Naive thymus-derived CD8-positive, alpha-beta T cell (primary cell): ENCODE results near the gene NHLH2. TPM values are rescaled to one million over a fixed set of nuclear protein-coding genes. Genes with fewer than 3 reads are reported as not detected.
A peak's percentile ranks its signal among the peaks of the same experiment; 100 is the strongest.

ENCODE experiments used
- ATAC-seq, 2 donors: fragments of 150-1000 bp; cut with Tn5 transposase in 1 of 2; sonication (Bioruptor Pico), chemical (Tn5 transposase) in 1 of 2; 1 replicate in 1 of 2; 2 replicates in 1 of 2; pipeline ENCODE4 v1.10.0; 2021; ENCODE audit warnings: mild to moderate bottlenecking in 2 of 2, moderate library complexity in 2 of 2
- POLR2A ChIA-PET: fragments of 350-600 bp; sonication (Branson Sonifier 250); formaldehyde crosslinking; loops from one replicate; lab custom pipeline; 2021; ENCODE audit warnings: antibody characterized with exemption; lab: Charles Lee
- DNase-seq, 10 donors: peaks; one replicate each; pipeline versions ENCODE4 v3.0.0 to v3.0.0-alpha.2; 2020 to 2022
- H3K27ac Mint-ChIP-seq, 10 donors: one replicate each; pipeline ENCODE4 v1.8.0; 2020 to 2022; ENCODE audit warnings: mild to moderate bottlenecking in 10 of 10, mixed read lengths in 10 of 10, moderate library complexity in 4 of 10, inconsistent platforms in 1 of 10
- H3K27me3 Mint-ChIP-seq, 5 donors: one replicate each; pipeline ENCODE4 v1.8.0; 2021 to 2022; ENCODE audit warnings: mixed read lengths in 5 of 5
- H3K36me3 Mint-ChIP-seq, 3 donors: one replicate each; pipeline ENCODE4 v1.8.0; 2020 to 2022; ENCODE audit warnings: mixed read lengths in 3 of 3, mild to moderate bottlenecking in 2 of 3, inconsistent platforms in 1 of 3
- H3K4me1 Mint-ChIP-seq, 4 donors: one replicate each; pipeline ENCODE4 v1.8.0; 2021 to 2022; ENCODE audit warnings: mixed read lengths in 4 of 4
- H3K4me3 Mint-ChIP-seq, 10 donors: one replicate each; pipeline ENCODE4 v1.8.0; 2020 to 2022; ENCODE audit warnings: mild to moderate bottlenecking in 10 of 10, mixed read lengths in 10 of 10, moderate library complexity in 6 of 10, inconsistent platforms in 1 of 10
- H3K9me3 Mint-ChIP-seq, 9 donors: one replicate each; pipeline ENCODE4 v1.8.0; 2020 to 2022; ENCODE audit warnings: mixed read lengths in 9 of 9, mild to moderate bottlenecking in 3 of 9, inconsistent platforms in 1 of 9, moderate library complexity in 1 of 9
- polyA plus RNA-seq, 3 donors: library from polyadenylated mRNA; unstranded; fragments of 300-500 nt; fragmentation: Illumina TruSeq; gene quantifications; one replicate each; pipeline ENCODE4 v1.2.3, GENCODE V29; 2021
- total RNA-seq, 8 experiments: library from RNA in 2 of 8; stranded (reverse) in 2 of 8; gene quantifications; one replicate each; pipeline ENCODE4 v1.2.3 and lab custom pipeline; 2021 to 2026

Gene NHLH2
- total and polyA plus RNA-seq, 5 experiments from 2014 or later, result not detected

DNA sequence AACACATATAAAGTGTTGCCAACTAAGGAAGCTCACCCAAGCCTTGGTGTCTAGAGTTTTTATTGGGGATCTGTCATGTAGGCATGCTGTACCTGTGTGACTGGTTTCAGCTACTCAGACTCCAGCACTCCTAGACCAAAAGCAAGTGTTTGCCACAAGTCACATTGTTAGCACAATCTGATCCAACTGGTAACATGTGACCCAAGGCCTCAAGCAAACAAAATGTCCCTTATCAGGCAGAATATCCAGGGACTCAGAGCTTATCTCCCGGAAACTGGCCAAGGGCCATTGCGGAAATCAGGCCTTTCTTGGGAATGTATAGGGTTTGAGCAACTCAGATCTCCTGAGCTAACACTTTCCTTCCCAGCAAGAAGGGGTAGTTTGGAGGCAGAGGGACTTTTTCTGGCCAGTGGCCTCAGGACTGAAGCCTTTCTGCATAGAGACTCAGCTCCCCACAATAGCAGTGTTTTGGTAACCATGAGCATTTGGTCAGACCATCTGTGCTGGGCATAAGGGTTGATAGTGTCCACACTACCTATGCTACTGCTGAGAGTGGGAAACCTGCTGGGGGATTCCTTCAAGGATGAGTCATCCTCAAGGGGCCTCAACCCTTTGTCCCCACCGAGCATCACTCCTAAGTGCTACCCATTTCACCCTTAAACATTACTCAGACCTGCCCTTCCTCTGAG is 29.6 kb downstream of the NHLH2 start:
- ATAC-seq (no peak), DNase-seq (no peak)
- Mint-ChIP-seq H3K4me3 (no peak overlapping the region), H3K27ac (no peak overlapping the region), H3K4me1 (no peaks in the 10 kb centered on the region), H3K36me3 (no peaks in the 10 kb centered on the region), H3K9me3 (no peaks in the 10 kb centered on the region), H3K27me3 (peaks cover 9 to 48% (median 15%) of the 10 kb centered on the region in 5 donors)
- POLR2A ChIA-PET, result no interaction called here

DNA sequence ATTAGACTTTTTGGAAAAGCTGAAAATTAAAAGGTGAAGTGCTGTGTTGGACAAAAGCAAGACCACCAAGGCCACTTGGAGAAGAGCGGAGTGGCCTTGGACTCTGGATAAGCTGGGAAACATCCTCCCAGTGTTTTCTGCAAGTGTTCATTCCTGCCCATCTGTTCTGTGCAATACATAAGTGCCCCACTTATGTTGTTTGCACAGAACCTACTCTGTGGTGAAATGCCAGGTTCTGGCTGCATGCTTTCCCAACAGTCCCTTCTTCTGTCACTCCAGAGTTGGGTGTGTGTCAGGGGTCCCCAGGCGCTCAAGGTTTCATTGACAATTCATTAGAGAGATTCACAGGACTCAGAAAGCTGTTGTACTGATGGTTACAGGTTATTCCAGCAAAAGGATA is 30.3 kb downstream of the NHLH2 start:
- peaks cover 7 to 48% (median 13%) of the 10 kb centered on the region in 5 donors for H3K27me3 Mint-ChIP-seq
- no peaks in the 10 kb centered on the region for H3K4me1 Mint-ChIP-seq
- H3K4me3 Mint-ChIP-seq, result no peak overlapping the region
- POLR2A ChIA-PET, result no interaction called here
- DNase-seq (no peak), ATAC-seq (no peak)
- no peaks in the 10 kb centered on the region for H3K36me3 Mint-ChIP-seq
- H3K9me3 Mint-ChIP-seq, result no peaks in the 10 kb centered on the region
- no peak overlapping the region for H3K27ac Mint-ChIP-seq

DNA sequence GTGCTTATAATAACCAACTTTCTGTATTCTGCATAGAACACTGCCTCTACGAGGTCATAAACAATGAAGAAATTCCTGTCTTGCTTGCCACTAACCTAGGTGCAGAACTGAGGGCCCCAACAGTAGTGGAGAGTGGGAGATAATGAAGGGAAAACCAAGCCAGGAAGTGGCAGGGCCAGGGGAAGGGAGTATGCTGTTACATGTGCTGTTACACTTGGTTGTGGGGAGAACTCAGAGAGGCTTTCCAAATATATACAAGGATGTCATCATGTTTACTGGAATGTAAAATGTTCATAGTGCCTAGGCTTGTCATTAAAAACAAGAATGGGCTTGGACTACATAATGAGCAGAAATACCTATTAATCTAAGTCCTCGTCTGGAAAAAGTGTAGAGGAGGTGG is 31.1 kb downstream of the NHLH2 start:
- Mint-ChIP-seq H3K4me3 (no peak overlapping the region), H3K36me3 (no peaks in the 10 kb centered on the region), H3K27me3 (peaks cover 8 to 47% (median 13%) of the 10 kb centered on the region in 5 donors), H3K27ac (no peak overlapping the region), H3K9me3 (no peaks in the 10 kb centered on the region), H3K4me1 (no peaks in the 10 kb centered on the region)
- DNase-seq (no peak), ATAC-seq (no peak)
- POLR2A ChIA-PET, result no interaction called here

DNA sequence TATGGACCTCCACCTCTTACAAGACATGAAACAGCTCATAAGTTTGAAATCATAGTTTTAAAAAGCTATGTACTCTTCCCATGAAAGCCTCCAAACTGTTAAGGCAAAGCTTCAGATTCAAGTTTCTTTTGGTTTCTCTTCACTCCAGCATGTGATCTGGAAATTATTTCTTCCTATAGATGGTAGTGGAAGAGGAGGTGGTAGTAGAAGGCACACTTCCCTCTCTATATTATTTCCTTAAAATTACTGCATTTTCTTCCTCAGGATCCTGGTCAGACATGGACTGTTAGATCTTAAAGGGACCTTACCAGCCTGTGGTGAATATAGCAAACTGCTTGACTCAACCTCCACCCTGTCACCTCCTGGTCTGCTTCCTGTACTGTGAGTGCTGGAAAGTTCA is 31.9 kb downstream of the NHLH2 start:
- no peak for DNase-seq
- Mint-ChIP-seq H3K27me3 (peaks cover 8 to 42% (median 13%) of the 10 kb centered on the region in 5 donors), H3K36me3 (no peaks in the 10 kb centered on the region), H3K9me3 (no peaks in the 10 kb centered on the region), H3K4me3 (no peak overlapping the region), H3K27ac (no peak overlapping the region), H3K4me1 (no peaks in the 10 kb centered on the region)
- ATAC-seq, result no peak
- POLR2A ChIA-PET, result no interaction called here

DNA sequence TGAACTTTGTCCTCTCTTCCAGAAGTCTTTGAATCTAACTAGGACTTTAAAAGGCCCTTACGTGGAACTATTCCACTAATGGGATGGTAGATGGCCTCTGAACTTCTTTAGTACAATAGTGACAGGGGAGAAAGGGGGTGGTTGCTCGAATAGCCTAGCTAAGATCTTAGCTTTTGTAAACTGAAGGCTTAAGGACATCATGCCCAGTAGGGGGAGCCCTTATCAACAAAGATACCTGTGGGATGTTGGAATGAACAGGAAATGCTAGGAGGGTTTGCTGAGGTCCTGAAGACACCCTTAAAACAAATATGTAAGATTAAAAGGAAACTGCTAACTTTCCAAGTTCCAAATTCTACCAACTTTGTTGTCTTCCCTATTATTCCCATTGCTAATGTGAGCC is 33.2 kb downstream of the NHLH2 start:
- ATAC-seq (peak; percentile 29 to 41), DNase-seq (peak in 7 of 10 donors; percentile 25 to 65 (median 32))
- Mint-ChIP-seq H3K27me3 (peaks cover 3 to 28% (median 10%) of the 10 kb centered on the region in 5 donors), H3K4me3 (no peak overlapping the region), H3K36me3 (peaks cover 0 to 3% (median 0%) of the 10 kb centered on the region in 3 donors), H3K9me3 (no peaks in the 10 kb centered on the region), H3K27ac (no peak overlapping the region), H3K4me1 (no peaks in the 10 kb centered on the region)
- POLR2A ChIA-PET, result no interaction called here

DNA sequence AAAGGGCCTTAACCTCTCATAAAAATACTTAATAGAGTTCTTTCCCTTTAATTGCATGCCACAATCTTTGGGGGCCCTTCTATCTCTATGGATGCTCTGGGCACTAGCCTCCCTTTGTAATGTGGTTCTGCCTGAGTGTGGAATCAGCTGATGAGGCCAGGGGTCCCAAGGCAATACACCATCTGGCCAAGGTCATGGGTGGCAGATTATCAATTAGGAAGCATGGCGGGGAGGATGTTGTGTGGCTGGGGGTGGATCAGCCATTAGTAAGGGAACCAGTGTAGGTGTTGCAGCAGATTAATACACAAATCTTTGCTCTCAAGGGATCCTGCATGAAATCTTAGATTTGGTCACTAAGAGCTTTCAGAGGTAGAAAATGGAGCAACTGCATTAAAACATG is 35.3 kb downstream of the NHLH2 start:
- Mint-ChIP-seq H3K27ac (no peak overlapping the region), H3K27me3 (peaks cover 3 to 27% (median 10%) of the 10 kb centered on the region in 5 donors), H3K36me3 (peaks cover 0 to 3% (median 0%) of the 10 kb centered on the region in 3 donors), H3K4me3 (no peak overlapping the region), H3K4me1 (no peaks in the 10 kb centered on the region), H3K9me3 (no peaks in the 10 kb centered on the region)
- ATAC-seq (no peak), DNase-seq (no peak)
- POLR2A ChIA-PET, result no interaction called here

DNA sequence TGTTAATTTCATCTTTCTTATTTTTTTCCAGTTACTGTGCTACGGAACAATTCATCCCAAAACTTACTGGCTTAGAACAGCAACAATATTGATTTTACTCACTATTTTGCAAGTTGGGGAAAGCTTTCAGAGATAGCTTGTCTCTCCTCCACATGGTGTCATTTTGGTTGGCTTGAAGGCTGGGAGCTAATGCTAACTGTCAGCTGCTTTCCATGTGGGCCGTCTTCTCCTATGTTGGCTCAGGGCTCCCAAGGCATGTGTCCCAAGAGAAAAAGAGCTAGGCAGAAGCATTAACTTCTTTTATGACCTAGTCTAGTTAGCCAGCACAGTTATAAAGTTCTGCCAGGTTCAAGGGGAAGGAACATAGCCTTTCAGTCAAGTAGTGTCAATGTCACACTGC is 38.5 kb downstream of the NHLH2 start:
- Mint-ChIP-seq H3K27ac (no peak overlapping the region), H3K9me3 (no peaks in the 10 kb centered on the region), H3K27me3 (peaks cover 4 to 19% (median 5%) of the 10 kb centered on the region in 5 donors), H3K4me1 (no peaks in the 10 kb centered on the region), H3K36me3 (peaks cover 0 to 3% (median 0%) of the 10 kb centered on the region in 3 donors), H3K4me3 (no peak overlapping the region)
- ATAC-seq, result no peak
- POLR2A ChIA-PET, result no interaction called here
- DNase-seq, result no peak

DNA sequence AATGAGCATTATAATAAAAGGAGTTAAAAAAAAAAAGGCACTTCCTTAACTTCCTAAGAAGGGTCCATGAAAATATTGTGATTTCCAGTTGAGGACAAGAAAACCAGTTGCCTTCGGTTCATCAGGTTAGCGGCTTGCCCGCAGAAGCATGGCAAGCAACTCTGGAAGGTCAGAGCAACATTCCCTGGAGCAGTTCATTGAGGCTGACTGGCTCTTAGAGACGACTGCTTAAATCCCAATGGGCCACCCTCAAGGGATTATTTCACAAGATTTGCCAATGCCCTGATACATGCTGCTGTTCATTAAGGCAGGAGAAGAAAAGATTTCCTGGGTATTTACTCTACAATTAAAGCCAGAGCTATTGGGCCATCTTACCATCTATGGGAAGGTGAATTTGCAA is 43.4 kb downstream of the NHLH2 start:
- H3K9me3 Mint-ChIP-seq, result no peaks in the 10 kb centered on the region
- H3K4me3 Mint-ChIP-seq, result no peak overlapping the region
- ATAC-seq (no peak), DNase-seq (no peak)
- no peak overlapping the region for H3K27ac Mint-ChIP-seq
- H3K27me3 Mint-ChIP-seq, result peaks cover 9 to 37% (median 22%) of the 10 kb centered on the region in 5 donors
- H3K4me1 Mint-ChIP-seq, result no peaks in the 10 kb centered on the region
- POLR2A ChIA-PET, result no interaction called here
- no peaks in the 10 kb centered on the region for H3K36me3 Mint-ChIP-seq

DNA sequence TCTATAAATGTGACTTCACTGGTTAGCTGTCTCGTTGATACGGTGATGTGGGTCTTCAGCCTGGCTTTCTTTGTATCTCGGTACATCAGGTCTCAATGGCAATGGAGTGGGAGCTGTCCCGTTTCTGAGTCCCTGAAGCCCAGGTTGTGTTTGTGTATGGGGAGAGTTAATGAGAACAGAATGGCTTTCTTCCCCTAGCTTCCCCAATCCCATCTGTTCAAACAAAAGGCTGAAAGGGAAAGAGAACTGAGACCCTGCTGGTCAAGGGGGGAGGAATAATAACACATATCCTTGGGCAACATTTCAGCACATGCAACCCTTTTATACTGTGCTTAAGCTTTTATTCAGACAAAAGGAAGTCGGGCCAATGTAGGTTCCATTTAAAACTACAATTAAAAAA is 44.0 kb downstream of the NHLH2 start:
- Mint-ChIP-seq H3K27ac (no peak overlapping the region), H3K4me3 (no peak overlapping the region), H3K36me3 (no peaks in the 10 kb centered on the region), H3K27me3 (peaks cover 12 to 43% (median 25%) of the 10 kb centered on the region in 5 donors), H3K4me1 (no peaks in the 10 kb centered on the region), H3K9me3 (no peaks in the 10 kb centered on the region)
- ATAC-seq (no peak), DNase-seq (no peak)
- POLR2A ChIA-PET, result no interaction called here

DNA sequence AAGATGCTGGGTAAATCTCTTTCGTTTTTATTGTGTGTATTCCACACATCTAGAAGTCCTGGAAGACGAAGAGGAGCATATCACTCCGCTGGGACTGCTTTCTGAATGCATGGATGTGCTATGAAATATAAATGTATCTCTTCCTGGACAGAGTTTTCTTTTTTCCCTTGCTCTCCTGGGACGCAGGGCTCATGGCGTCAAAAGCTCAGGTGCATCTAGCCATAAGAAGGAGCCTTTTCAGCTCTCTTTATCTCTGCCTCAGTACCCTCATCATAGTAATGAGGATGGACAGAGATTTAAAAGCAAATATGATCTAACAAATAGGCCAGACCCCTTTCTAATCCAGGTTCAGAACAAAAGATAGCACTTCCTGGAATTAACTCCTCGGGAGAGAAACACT is 44.9 kb downstream of the NHLH2 start:
- Mint-ChIP-seq H3K36me3 (no peaks in the 10 kb centered on the region), H3K27ac (no peak overlapping the region), H3K9me3 (no peaks in the 10 kb centered on the region), H3K4me3 (no peak overlapping the region), H3K4me1 (no peaks in the 10 kb centered on the region), H3K27me3 (peaks cover 12 to 43% (median 25%) of the 10 kb centered on the region in 5 donors)
- POLR2A ChIA-PET, result no interaction called here
- ATAC-seq, result no peak
- no peak for DNase-seq

DNA sequence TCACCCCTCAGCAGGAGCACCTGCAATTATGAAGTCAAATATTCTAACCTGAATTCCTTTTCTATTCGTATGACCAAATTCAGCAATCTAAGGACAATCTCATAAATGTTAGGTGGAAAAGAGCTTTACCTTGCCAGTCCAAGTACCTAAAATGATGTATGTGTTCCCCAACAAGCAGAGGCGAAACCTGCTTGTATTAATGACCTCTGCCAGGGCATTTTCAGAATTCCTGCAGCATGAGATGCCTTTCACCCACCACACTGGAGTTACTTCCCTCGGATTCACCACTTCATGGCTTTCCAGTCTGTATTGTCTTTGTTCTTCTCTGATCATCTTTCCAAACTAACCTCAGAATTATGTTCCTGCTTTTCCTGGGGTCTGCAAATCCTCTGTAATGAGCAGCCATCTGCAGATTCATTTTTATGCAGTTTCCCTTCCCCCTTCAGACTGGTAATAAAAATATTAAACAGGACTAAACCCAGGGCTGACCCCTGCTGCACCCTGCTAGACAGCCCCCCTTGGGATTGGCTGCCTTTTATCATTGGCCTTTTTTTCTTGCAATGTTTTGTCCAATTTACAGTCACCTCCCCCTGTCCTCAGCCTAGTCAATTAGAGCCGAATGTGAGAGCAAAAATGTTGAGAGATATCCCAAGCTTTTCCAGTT is 45.8 kb downstream of the NHLH2 start:
- Mint-ChIP-seq H3K9me3 (no peaks in the 10 kb centered on the region), H3K27me3 (peaks cover 12 to 43% (median 27%) of the 10 kb centered on the region in 5 donors), H3K4me1 (no peaks in the 10 kb centered on the region), H3K36me3 (no peaks in the 10 kb centered on the region), H3K4me3 (no peak overlapping the region), H3K27ac (no peak overlapping the region)
- DNase-seq, result no peak
- POLR2A ChIA-PET, result no interaction called here
- ATAC-seq, result no peak

DNA sequence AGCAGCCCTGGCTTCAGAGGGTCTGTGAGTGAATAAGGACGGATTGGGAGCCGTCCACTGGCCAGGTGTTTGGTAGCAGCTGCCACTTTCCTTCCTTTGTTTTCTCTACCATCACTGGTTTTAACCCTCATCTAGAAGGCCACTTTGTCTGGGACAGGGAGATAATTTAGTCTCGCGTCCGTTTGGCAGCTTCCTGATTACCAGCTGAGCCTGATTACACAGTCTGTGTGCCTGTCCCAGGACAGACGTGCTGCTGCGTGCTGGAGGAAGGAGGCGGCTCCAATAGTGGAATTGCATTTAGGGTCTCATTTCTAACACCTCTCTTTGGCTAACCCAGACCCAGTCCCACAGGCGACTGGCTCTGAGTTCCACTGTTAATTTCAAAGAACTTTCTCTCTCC is 47.8 kb downstream of the NHLH2 start:
- no peak for DNase-seq
- POLR2A ChIA-PET, result no interaction called here
- Mint-ChIP-seq H3K4me1 (no peaks in the 10 kb centered on the region), H3K27ac (no peak overlapping the region), H3K27me3 (peaks cover 12 to 43% (median 23%) of the 10 kb centered on the region in 5 donors), H3K4me3 (no peak overlapping the region), H3K36me3 (no peaks in the 10 kb centered on the region), H3K9me3 (no peaks in the 10 kb centered on the region)
- ATAC-seq, result no peak

DNA sequence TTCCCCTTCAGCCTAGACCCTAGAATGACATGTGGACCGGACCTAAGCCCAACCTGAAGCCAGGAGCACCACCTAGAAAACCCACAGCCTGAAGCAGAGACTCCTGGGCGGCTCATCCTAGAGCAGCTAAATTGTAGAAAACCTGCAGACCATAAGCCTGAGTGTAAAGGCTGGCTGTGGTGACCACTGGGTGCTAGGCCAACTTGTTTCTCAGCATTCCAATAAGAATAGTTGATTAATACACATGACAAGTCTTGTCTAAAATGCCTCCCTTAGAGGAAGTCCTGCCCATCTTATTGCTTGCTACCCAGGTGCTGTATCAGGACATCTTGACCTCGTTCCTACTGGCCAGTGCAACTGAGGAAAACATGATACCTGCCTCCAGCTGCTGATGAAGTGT is 49.1 kb downstream of the NHLH2 start:
- Mint-ChIP-seq H3K4me1 (no peaks in the 10 kb centered on the region), H3K27ac (no peak overlapping the region), H3K9me3 (peaks cover 0 to 8% (median 3%) of the 10 kb centered on the region in 9 donors), H3K36me3 (no peaks in the 10 kb centered on the region), H3K4me3 (no peak overlapping the region), H3K27me3 (peaks cover 12 to 43% (median 20%) of the 10 kb centered on the region in 5 donors)
- POLR2A ChIA-PET, result no interaction called here
- DNase-seq (no peak), ATAC-seq (no peak)
